Endothelial cell of umbilical vein (primary cell): ENCODE results near the gene ANKIB1. TPM values are rescaled to one million over a fixed set of nuclear protein-coding genes. Genes with fewer than 3 reads are reported as not detected.

Experiments
- BruUV-seq: library from RNA; stranded (reverse); fragments of 400-500 nt; replicated peaks from 2 replicates; lab custom pipeline; 2021; lab: Mats Ljungman, UMichigan
- CTCF ChIA-PET: fragments of 300-600, 350-600 bp; sonication (Branson Sonifier 250); formaldehyde crosslinking; loops from one replicate; lab custom pipeline; 2021; ENCODE audit warnings: antibody characterized with exemption, inconsistent platforms; lab: Charles Lee
- POLR2A ChIA-PET: fragments of 300-600, 350-600 bp; sonication (Branson Sonifier 250); formaldehyde crosslinking; loops from one replicate; lab custom pipeline; 2021; ENCODE audit warnings: antibody characterized with exemption, inconsistent platforms; lab: Charles Lee
- DNase-seq: peaks from one replicate; pipeline ENCODE4 v3.0.0-alpha.2; 2011; ENCODE audit warnings: low read depth, low spot score
- FAIRE-seq: peaks from 2 replicates; lab custom pipeline; 2011; peaks lifted over from hg19 to GRCh38; lab: Jason Lieb, UNC
- H2AFZ ChIP-seq: 2 replicates; pipeline ENCODE4 v1.6.0; 2012; ENCODE audit warnings: low read depth, low read length, control low read depth, inconsistent platforms
- H3K27ac ChIP-seq: 2 replicates; pipeline ENCODE4 v1.5.1; 2011; ENCODE audit warnings: low read depth, mild to moderate bottlenecking, control low read depth, low read length, moderate library complexity; ENCODE audit not compliant: insufficient read depth
- H3K27me3 ChIP-seq, 2 experiments: 2 replicates each; pipeline versions ENCODE4 v1.6.0 to v1.6.1; 2011; ENCODE audit warnings: low read length in 2 of 2, mixed read lengths in 1 of 2; ENCODE audit not compliant: control insufficient read depth in 2 of 2, insufficient read depth in 2 of 2
- H3K36me3 ChIP-seq, 2 experiments: 2 replicates in 1 of 2; 3 replicates in 1 of 2; pipeline ENCODE4 v1.5.1; 2011; ENCODE audit warnings: low read length in 2 of 2, mild to moderate bottlenecking in 1 of 2, moderate library complexity in 1 of 2; ENCODE audit not compliant: control insufficient read depth in 2 of 2, insufficient read depth in 2 of 2; ENCODE audit errors: extremely low read depth in 1 of 2
- H3K4me1 ChIP-seq: 3 replicates; pipeline ENCODE4 v1.5.1; 2011; ENCODE audit warnings: mild to moderate bottlenecking, low read length; ENCODE audit not compliant: control insufficient read depth, insufficient read depth; ENCODE audit errors: extremely low read depth
- H3K4me2 ChIP-seq: 2 replicates; pipeline ENCODE4 v1.6.1; 2011; ENCODE audit warnings: low read length, control low read depth, mixed read lengths; ENCODE audit not compliant: insufficient read depth
- H3K4me3 ChIP-seq, 3 experiments: fragments of 200-600 bp in 1 of 3; sonication (generic), shearing (Covaris generic) in 1 of 3; replicated peaks in 1 of 3; 2 replicates each; pipeline ENCODE4 v1.5.1; 2011 to 2016; ENCODE audit warnings: control low read depth in 3 of 3, low read length in 3 of 3, mild to moderate bottlenecking in 2 of 3, inconsistent platforms in 1 of 3, low read depth in 1 of 3, moderate library complexity in 1 of 3; ENCODE audit not compliant: insufficient read depth in 1 of 3
- H3K79me2 ChIP-seq: 2 replicates; pipeline ENCODE4 v1.6.0; 2012; ENCODE audit warnings: low read length, inconsistent platforms; ENCODE audit not compliant: control insufficient read depth, insufficient read depth
- H3K9ac ChIP-seq: replicated peaks from 2 replicates; pipeline ENCODE3; 2011; ENCODE audit warnings: low read length, control low read depth; ENCODE audit not compliant: insufficient read depth; ENCODE audit errors: extremely low read depth
- H3K9me1 ChIP-seq: replicated peaks from 3 replicates; pipeline ENCODE4 v1.6.0; 2011; ENCODE audit warnings: mild to moderate bottlenecking, low read length; ENCODE audit not compliant: control insufficient read depth, insufficient read depth; ENCODE audit errors: extremely low read depth
- H3K9me3 ChIP-seq: replicated peaks from 2 replicates; pipeline ENCODE4 v1.5.1; 2012; ENCODE audit warnings: low read length, inconsistent platforms; ENCODE audit not compliant: control insufficient read depth, insufficient read depth
- H4K20me1 ChIP-seq: replicated peaks from 2 replicates; pipeline ENCODE3; 2011; ENCODE audit warnings: mild to moderate bottlenecking, low read length; ENCODE audit not compliant: control insufficient read depth, insufficient read depth; ENCODE audit errors: extremely low read depth
- CTCF ChIP-seq, 2 donors: IDR thresholded peaks; 1 replicate in 1 of 2; 2 replicates in 1 of 2; pipeline ENCODE4 v1.5.1; 2011; ENCODE audit warnings: low read length in 2 of 2, mild to moderate bottlenecking in 2 of 2, moderate library complexity in 2 of 2, control low read depth in 1 of 2, inconsistent platforms in 1 of 2, low read depth in 1 of 2; ENCODE audit not compliant: insufficient read depth in 1 of 2; ENCODE audit errors: extremely low read depth in 1 of 2
- EZH2 ChIP-seq: IDR thresholded peaks from 2 replicates; pipeline ENCODE4 v1.6.1; 2012; ENCODE audit warnings: borderline replicate concordance, low read depth, mild to moderate bottlenecking, moderate library complexity, low read length, inconsistent platforms; ENCODE audit not compliant: severe bottlenecking
- FOS ChIP-seq: IDR thresholded peaks from 2 replicates; pipeline ENCODE4 v1.6.1; 2011; ENCODE audit warnings: mild to moderate bottlenecking, low read length, moderate library complexity, borderline replicate concordance; ENCODE audit not compliant: insufficient read depth
- GATA2 ChIP-seq: IDR thresholded peaks from 2 replicates; pipeline ENCODE4 v1.7.0; 2011; ENCODE audit warnings: low read depth, mild to moderate bottlenecking, moderate library complexity, mixed read lengths, low read length; ENCODE audit not compliant: insufficient read length, insufficient read depth
- JUN ChIP-seq: IDR thresholded peaks from 2 replicates; pipeline ENCODE4 v1.6.1; 2011; ENCODE audit warnings: borderline replicate concordance, low read depth; ENCODE audit not compliant: insufficient read length, insufficient read depth
- MAX ChIP-seq: IDR thresholded peaks from 2 replicates; pipeline ENCODE4 v1.6.1; 2011; ENCODE audit not compliant: insufficient read depth, insufficient read length
- MYC ChIP-seq: IDR thresholded peaks from one replicate; pipeline ENCODE4 v1.6.1; 2011; ENCODE audit warnings: mild to moderate bottlenecking, low read depth, low read length
- POLR2A ChIP-seq: IDR thresholded peaks from 2 replicates; pipeline ENCODE4 v1.6.1; 2012; ENCODE audit warnings: low read depth, mild to moderate bottlenecking, control low read depth, low read length
- POLR2AphosphoS5 ChIP-seq: IDR thresholded peaks from 2 replicates; pipeline ENCODE4 v1.6.1; 2012; ENCODE audit warnings: low read depth, mild to moderate bottlenecking, control low read depth, low read length, moderate library complexity; ENCODE audit not compliant: insufficient read depth
- dilution Hi-C: fragments of 300-500 bp; cut with MboI; formaldehyde crosslinking; loops from one replicate; pipeline ENCODE4 v1.15.0; 2019; ENCODE audit warnings: low sequenced_read_pairs; ENCODE audit not compliant: extremely low pct_ligation_motif_present
- intact Hi-C: fragments of 100-400 bp; cut with micrococcal nuclease; formaldehyde crosslinking; loops from one replicate; pipeline ENCODE4 v1.10.0; 2022
- polyA plus RNA-seq, 4 experiments: library from polyadenylated mRNA; depleted of rRNA in 3 of 4; stranded (reverse) in 3 of 4; unstranded in 1 of 4; fragments of >200 nt; gene quantifications; 2 replicates each; pipeline versions ENCODE4 v1.2.1 to v1.2.3, GENCODE V29; 2011 to 2012; ENCODE audit warnings: missing spikeins in 1 of 4
- total RNA-seq: library from RNA; stranded (reverse); gene quantifications from 2 replicates; pipeline ENCODE4 v1.2.3, GENCODE V29; 2021

Gene ANKIB1
- total and polyA plus RNA-seq, 2 donors (not counting 3 experiments of a cell fraction or from before 2014, with no cell fraction given): 16.9 to 56.5 TPM

GRCh38 chr7:92293896-92294590 lies 48.3 kb downstream of the ANKIB1 start:
- Histone ChIP-seq H3K27me3 (no peaks in the 10 kb centered on the region), H3K79me2 (peaks cover 10% of the 10 kb centered on the region)

GRCh38 chr7:92295391-92295790 lies 49.6 kb downstream of the ANKIB1 start:
- Histone ChIP-seq H4K20me1 (no peaks in the 10 kb centered on the region), H3K9me3 (no peaks in the 10 kb centered on the region), H3K27ac (no peak overlapping the region), H3K36me3 (no peaks in the 10 kb centered on the region), H3K4me2 (no peak overlapping the region), H2AFZ (no peak overlapping the region), H3K9ac (no peak overlapping the region), H3K79me2 (peaks cover 3% of the 10 kb centered on the region), H3K27me3 (no peaks in the 10 kb centered on the region), H3K4me3 (no peak overlapping the region), H3K9me1 (no peaks in the 10 kb centered on the region), H3K4me1 (no peaks in the 10 kb centered on the region)
- dilution Hi-C loops (no loop called here), intact Hi-C loops (no loop called here)
- ChIA-PET CTCF (interaction anchor here (0.9 to 2.0 kb wide), 4 partner anchors 10 to 51 kb away, joined by 3 to 6 read pairs (median 4); no protein-coding TSS in a partner anchor), POLR2A (no interaction called here)
- DNase-seq: no peak
- no TSS peak for BruUV-seq
- no peak for FAIRE-seq
- TF ChIP-seq FOS (no peak), MYC (no peak), POLR2A (no peak), EZH2 (no peak), MAX (no peak), POLR2AphosphoS5 (no peak), GATA2 (no peak), CTCF (IDR thresholded peaks at IDR 0.05; ENCODE audit: extremely low read depth in 1 of 2, insufficient read depth in 1 of 2, low read depth in 1 of 2, low read length in 2 of 2) (no peak), JUN (no peak)

More at GRCh38 chr7:92293896-92294590, 48.3 kb downstream of the ANKIB1 start:
- H3K36me3 ChIP-seq: no peaks in the 10 kb centered on the region
- no peak for FAIRE-seq
- dilution Hi-C loops: no loop called here
- no peaks in the 10 kb centered on the region for H3K4me1 ChIP-seq
- no peak overlapping the region for H3K4me2 ChIP-seq
- H3K4me3 ChIP-seq: no peak overlapping the region
- TF ChIP-seq JUN: no peak
- no peak for TF ChIP-seq FOS
- TF ChIP-seq POLR2A: no peak
- no peaks in the 10 kb centered on the region for H3K9me1 ChIP-seq
- intact Hi-C loops: no loop called here
- H3K9ac ChIP-seq: no peak overlapping the region
- no peak overlapping the region for H3K27ac ChIP-seq
- POLR2A ChIA-PET: no interaction called here
- no TSS peak for BruUV-seq
- no peak for DNase-seq
- no peak overlapping the region for H2AFZ ChIP-seq
- H4K20me1 ChIP-seq: no peaks in the 10 kb centered on the region
- H3K9me3 ChIP-seq: no peaks in the 10 kb centered on the region
- CTCF ChIA-PET: interaction anchor here (1.5 kb wide), 1 partner anchor 130 kb away, joined by 4 read pairs; no protein-coding TSS in a partner anchor
